RWPE1 (cell line): Measurements from ENCODE around the gene NUFIP1.
A peak's percentile ranks its signal among the peaks of the same experiment; 100 is the strongest.

ENCODE experiments used
- CTCF ChIA-PET: fragments of 350-600 bp; sonication (Branson Sonifier 250); formaldehyde crosslinking; extraction: SDS; loops from one replicate; lab custom pipeline; 2021; lab: Yijun Ruan, JAX
- POLR2A ChIA-PET: fragments of 400-600 bp; formaldehyde crosslinking; extraction: SDS; loops from one replicate; lab custom pipeline; 2020; ENCODE audit warnings: antibody characterized with exemption; ENCODE audit not compliant: low non-redundant PET; lab: Yijun Ruan, JAX
- DNase-seq: peaks from one replicate; pipeline ENCODE4 v3.0.0; 2012; ENCODE audit warnings: low spot score
- H3K27ac ChIP-seq: fragments of 450-650 bp; 2 replicates; pipeline ENCODE4 v1.5.1; 2017
- TF ChIP-seq, protein P1 (sequence below): fragments of 450-650 bp; conservative IDR thresholded peaks from 2 replicates; pipeline ENCODE4 v1.5.1; 2017; ENCODE audit warnings: low read depth, mild to moderate bottlenecking

The NUFIP1 gene

DNA sequence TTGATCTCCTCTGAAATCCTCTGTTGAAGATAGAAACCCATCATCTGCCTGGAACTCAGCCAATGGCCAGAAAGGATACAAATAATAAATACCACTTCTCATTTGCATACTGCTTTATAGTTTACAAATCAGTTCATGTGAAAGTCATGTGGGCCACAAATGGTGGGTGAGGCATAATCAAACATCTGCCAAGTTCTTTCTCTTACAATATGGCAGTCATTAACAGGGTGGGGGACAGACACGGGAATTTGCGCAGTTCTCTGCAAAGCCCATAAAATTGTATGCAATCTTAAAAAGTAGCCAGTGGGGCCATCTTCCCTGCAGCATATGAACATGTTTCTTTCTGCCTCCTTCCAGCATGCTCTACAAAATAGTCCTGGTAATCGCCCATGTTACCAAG lies 59.6 kb downstream of the NUFIP1 start:
- TF ChIP-seq, protein P1, sequence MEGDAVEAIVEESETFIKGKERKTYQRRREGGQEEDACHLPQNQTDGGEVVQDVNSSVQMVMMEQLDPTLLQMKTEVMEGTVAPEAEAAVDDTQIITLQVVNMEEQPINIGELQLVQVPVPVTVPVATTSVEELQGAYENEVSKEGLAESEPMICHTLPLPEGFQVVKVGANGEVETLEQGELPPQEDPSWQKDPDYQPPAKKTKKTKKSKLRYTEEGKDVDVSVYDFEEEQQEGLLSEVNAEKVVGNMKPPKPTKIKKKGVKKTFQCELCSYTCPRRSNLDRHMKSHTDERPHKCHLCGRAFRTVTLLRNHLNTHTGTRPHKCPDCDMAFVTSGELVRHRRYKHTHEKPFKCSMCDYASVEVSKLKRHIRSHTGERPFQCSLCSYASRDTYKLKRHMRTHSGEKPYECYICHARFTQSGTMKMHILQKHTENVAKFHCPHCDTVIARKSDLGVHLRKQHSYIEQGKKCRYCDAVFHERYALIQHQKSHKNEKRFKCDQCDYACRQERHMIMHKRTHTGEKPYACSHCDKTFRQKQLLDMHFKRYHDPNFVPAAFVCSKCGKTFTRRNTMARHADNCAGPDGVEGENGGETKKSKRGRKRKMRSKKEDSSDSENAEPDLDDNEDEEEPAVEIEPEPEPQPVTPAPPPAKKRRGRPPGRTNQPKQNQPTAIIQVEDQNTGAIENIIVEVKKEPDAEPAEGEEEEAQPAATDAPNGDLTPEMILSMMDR, result no peak

DNA sequence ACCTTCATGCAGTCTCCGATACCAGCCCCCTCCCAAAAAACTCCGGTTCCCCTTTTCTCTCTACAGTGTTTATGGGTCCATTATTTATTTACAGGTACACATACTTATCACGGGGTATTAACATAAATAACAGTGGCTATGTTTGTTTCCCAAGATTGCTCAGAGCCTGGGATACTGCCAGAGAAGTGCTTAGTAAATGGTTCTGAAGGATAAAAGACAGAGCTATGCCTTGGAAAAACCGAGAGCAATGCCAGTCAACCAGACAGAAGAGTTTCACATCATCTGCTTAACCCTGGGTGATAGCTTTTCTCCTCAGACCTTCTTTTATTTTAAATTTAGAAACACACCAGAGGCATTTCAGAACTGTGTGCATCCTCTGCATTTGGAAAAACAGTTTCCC lies 61.3 kb downstream of the NUFIP1 start:
- H3K27ac ChIP-seq, result no peak overlapping the region
- ChIA-PET CTCF (no interaction called here), POLR2A (no interaction called here)
- TF ChIP-seq, protein P1, result no peak
- no peak for DNase-seq

More for the DNA sequence above, 59.6 kb downstream of the NUFIP1 start:
- ChIA-PET POLR2A (no interaction called here), CTCF (no interaction called here)
- H3K27ac ChIP-seq, result no peak overlapping the region
- DNase-seq, result no peak

DNA sequence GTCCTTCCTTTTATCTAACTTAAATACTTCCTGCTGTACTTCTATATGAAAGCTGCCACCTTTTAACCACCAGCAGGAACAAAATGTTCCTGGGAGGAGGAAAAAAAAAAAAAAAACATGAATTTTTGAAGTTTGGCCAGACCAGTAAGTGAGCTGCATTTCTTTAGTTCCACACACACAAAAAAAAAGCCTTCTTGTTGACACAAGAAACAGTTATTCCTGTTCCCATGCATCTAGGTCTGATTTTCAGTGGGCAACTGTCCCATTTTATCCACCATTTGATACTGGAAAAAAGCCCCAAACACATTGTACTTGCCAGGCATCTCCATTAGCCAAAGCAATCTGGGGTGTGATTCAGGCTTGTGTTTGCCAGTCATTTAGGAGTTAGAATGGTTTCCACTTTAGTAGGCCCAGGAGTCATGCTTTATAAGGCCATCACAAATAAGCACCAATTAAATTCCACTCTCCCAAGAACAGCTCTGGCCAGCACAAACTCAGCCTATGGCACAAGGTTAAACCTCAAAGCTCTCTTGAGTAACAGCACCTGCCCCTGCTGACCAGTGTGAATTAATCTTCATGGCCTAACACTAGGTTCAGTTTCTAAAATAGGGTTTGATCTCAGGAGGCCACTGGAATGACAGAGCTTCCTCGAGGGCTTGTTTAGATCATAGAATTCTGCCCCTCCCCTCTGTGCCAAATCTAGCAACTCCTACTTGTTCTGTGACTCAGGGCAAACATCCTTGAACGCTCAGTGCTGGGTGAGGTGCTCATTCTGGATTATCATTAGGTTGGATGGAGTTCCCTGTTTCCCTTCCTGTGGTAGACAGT lies 67.1 kb downstream of the NUFIP1 start:
- POLR2A ChIA-PET, result no interaction called here

DNA sequence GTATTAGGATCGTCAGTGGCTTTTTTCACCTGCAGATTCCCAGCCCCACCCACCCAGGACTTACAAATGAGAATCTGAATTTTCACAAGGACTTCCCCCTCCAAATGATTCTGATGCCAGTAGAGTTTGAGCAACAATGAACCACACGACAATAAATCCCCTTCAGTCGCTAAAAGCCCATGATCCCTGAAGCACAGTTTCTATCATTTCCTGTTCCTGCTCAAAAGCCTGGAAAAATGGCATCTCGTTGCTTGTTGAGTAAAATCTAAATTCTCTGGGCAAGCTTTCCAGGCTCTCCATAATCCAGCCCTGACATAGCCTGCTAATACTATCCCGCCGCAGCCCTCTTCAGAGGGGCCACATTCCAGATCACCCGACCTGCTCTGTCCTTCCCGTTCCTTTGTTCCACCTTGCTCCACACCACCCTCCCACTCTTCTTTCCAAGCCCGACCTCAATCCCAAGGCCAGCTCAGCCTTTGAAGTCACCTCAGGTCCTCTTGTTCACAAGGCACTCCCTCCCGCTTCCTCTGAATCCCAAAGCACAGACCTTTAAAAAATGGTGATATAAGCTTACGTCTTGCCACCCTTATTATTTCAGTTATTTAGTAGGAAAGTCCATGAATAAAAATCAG lies 67.9 kb downstream of the NUFIP1 start:
- TF ChIP-seq, protein P1, result no peak
- ChIA-PET POLR2A (no interaction called here), CTCF (interaction anchor here (0.6 to 1.6 kb wide), 3 partner anchors 381 to 897 kb away, joined by 3 read pairs; no protein-coding TSS in a partner anchor)
- H3K27ac ChIP-seq, result peak overlapping the region; percentile 85
- DNase-seq, result no peak

More for the DNA sequence above, 67.1 kb downstream of the NUFIP1 start:
- CTCF ChIA-PET, result interaction anchor here (0.6 to 1.6 kb wide), 3 partner anchors 382 to 898 kb away, joined by 3 read pairs; no protein-coding TSS in a partner anchor
- DNase-seq, result peak; percentile 78
- H3K27ac ChIP-seq, result peak overlapping the region; percentile 85
- TF ChIP-seq, protein P1, result no peak

DNA sequence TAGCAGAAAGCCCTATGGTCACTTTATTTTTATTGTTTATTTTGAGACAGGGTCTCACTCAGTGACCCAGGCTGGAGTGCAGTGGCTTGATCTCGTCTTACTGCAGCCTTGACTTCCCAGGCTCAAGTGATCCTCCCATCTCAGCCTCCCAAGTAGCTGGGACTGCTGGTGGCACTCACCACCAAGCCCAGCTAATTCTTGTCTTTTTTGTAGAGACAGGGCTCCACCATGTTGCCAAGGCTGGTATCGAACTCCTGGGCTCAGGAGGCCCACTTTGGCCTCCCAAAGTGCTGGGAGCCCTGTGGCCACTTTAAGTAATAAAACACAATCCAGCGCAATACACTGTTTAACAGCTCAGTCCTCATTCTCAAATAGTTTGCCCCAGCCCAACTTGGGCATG lies 69.3 kb downstream of the NUFIP1 start:
- ChIA-PET CTCF (no interaction called here), POLR2A (no interaction called here)
- peak overlapping the region; percentile 85 for H3K27ac ChIP-seq
- TF ChIP-seq, protein P1, result no peak
- no peak for DNase-seq

DNA sequence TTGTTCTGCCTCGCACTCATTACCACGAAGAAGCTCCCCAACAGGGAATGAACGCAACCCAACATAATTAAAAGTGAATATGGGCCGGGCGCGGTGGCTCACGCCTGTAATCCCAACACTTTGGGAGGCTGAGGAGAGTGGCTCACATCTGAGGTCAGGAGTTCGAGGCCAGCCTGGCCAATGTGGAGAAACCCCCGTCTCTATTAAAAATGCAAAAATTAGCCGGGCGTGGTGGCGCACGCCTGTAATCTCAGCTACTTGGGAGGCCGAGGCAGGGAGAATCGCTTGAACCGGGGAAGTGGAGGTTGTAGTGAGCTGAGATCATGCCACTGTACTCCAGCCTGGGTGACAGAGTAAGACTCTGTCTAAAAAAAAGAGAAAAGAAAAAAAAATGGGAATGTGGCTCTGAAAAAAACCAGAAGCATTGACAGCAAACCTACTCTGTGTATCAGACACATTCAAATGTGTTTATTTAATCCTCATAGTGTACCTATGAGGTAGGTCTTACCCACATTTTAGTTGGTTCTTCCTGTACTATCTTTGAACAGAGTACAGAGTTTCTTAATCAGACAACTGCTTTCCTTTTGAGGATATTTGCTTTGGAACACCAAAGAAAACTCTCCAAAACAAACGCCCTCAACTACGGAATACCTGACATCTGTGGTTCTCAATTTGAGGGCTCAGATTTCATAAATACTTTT lies 70.0 kb downstream of the NUFIP1 start:
- TF ChIP-seq, protein P1, result no peak
- ChIA-PET POLR2A (no interaction called here), CTCF (interaction anchor here (0.7 to 1.6 kb wide), 3 partner anchors 12 to 436 kb away, joined by 3 to 4 read pairs (median 3); no protein-coding TSS in a partner anchor)
- peak overlapping the region; percentile 99 for H3K27ac ChIP-seq
- DNase-seq, result no peak
